ENCODE results near the gene ANXA7. TPM values are rescaled to one million over a fixed set of nuclear protein-coding genes. Genes with fewer than 3 reads are reported as not detected.

ANXA7 gene
- polyA plus RNA-seq, 1 donor from 2014 or later = 23.9 TPM

DNA sequence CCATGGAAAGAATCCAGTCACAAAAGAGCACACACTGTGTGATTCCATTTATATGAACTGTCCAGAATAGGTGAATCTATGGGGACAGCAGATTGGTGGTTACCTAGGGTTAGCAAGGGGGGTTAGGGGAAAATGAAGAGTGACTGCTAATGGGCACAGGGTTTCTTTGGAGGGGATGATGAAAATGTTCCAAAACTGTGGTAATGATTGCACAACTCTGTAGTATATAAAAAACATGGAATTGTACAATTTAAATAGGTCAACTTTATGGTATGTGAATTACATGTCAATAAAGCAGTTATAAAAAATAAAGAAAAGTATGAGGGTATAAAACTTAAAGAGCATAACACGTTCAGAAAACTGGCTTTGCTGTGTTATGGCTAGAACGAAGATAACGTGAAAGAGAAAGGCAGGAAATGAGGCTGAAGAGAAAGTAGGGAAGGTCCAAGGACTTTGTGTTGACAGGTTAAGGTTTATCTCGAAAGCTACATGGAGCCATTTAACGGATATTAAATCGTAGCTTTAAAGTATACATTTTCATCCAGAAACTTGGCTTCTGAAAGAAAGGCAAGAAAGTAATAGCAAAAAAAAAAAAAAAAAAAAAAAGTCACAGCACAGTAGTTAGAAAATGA, 45.9 kb upstream of the ANXA7 start:
- Histone ChIP-seq H3K79me2 (replicated peaks; ENCODE audit: insufficient read depth, low read length) (no peaks in the 10 kb centered on the region), H3K9ac (ENCODE audit: low read length) (no peak overlapping the region), H3K4me3 (ENCODE audit: low read length) (no peak overlapping the region), H3K27me3 (ENCODE audit: insufficient read depth, low read depth, low read length) (no peaks in the 10 kb centered on the region), H3K9me3 (ENCODE audit: low read length) (no peaks in the 10 kb centered on the region), H4K20me1 (ENCODE audit: insufficient read depth) (no peaks in the 10 kb centered on the region), H3K9me2 (ENCODE audit: insufficient read depth, low read length) (no peaks in the 10 kb centered on the region), H3K4me2 (ENCODE audit: low read length) (no peak overlapping the region), H3F3A (ENCODE audit: insufficient read depth, low read length, poor library complexity, severe bottlenecking) (no peaks in the 10 kb centered on the region), H3K27ac (ENCODE audit: low read length) (no peak overlapping the region), H3K36me3 (ENCODE audit: insufficient read depth, low read length) (no peaks in the 10 kb centered on the region), H2AFZ (ENCODE audit: low read depth, low read length) (no peak overlapping the region)
- no peak for TF ChIP-seq POLR2AphosphoS5 (IDR thresholded peaks at IDR 0.05)
- TF ChIP-seq TAF1 (IDR thresholded peaks at IDR 0.05; ENCODE audit: low read depth) = no peak
- TF ChIP-seq EP300 (conservative IDR thresholded peaks at IDR 0.05; ENCODE audit: poor library complexity, severe bottlenecking) = no peak
- no peak for TF ChIP-seq EZH2 (IDR thresholded peaks at IDR 0.05; ENCODE audit: borderline replicate concordance, insufficient read depth, low read length, poor library complexity, severe bottlenecking)
- no peak for TF ChIP-seq RAD21 (conservative IDR thresholded peaks at IDR 0.05)
- no peak for TF ChIP-seq SMC3 (conservative IDR thresholded peaks at IDR 0.05; ENCODE audit: poor library complexity)
- TF ChIP-seq, protein P1, sequence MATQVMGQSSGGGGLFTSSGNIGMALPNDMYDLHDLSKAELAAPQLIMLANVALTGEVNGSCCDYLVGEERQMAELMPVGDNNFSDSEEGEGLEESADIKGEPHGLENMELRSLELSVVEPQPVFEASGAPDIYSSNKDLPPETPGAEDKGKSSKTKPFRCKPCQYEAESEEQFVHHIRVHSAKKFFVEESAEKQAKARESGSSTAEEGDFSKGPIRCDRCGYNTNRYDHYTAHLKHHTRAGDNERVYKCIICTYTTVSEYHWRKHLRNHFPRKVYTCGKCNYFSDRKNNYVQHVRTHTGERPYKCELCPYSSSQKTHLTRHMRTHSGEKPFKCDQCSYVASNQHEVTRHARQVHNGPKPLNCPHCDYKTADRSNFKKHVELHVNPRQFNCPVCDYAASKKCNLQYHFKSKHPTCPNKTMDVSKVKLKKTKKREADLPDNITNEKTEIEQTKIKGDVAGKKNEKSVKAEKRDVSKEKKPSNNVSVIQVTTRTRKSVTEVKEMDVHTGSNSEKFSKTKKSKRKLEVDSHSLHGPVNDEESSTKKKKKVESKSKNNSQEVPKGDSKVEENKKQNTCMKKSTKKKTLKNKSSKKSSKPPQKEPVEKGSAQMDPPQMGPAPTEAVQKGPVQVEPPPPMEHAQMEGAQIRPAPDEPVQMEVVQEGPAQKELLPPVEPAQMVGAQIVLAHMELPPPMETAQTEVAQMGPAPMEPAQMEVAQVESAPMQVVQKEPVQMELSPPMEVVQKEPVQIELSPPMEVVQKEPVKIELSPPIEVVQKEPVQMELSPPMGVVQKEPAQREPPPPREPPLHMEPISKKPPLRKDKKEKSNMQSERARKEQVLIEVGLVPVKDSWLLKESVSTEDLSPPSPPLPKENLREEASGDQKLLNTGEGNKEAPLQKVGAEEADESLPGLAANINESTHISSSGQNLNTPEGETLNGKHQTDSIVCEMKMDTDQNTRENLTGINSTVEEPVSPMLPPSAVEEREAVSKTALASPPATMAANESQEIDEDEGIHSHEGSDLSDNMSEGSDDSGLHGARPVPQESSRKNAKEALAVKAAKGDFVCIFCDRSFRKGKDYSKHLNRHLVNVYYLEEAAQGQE (IDR thresholded peaks at IDR 0.05; ENCODE audit: borderline replicate concordance) = no peak
- no peak for TF ChIP-seq MXI1 (conservative IDR thresholded peaks at IDR 0.05; ENCODE audit: poor library complexity, severe bottlenecking)
- TF ChIP-seq, protein P2, sequence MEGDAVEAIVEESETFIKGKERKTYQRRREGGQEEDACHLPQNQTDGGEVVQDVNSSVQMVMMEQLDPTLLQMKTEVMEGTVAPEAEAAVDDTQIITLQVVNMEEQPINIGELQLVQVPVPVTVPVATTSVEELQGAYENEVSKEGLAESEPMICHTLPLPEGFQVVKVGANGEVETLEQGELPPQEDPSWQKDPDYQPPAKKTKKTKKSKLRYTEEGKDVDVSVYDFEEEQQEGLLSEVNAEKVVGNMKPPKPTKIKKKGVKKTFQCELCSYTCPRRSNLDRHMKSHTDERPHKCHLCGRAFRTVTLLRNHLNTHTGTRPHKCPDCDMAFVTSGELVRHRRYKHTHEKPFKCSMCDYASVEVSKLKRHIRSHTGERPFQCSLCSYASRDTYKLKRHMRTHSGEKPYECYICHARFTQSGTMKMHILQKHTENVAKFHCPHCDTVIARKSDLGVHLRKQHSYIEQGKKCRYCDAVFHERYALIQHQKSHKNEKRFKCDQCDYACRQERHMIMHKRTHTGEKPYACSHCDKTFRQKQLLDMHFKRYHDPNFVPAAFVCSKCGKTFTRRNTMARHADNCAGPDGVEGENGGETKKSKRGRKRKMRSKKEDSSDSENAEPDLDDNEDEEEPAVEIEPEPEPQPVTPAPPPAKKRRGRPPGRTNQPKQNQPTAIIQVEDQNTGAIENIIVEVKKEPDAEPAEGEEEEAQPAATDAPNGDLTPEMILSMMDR (IDR thresholded peaks at IDR 0.05; ENCODE audit: poor library complexity, severe bottlenecking) = no peak

DNA sequence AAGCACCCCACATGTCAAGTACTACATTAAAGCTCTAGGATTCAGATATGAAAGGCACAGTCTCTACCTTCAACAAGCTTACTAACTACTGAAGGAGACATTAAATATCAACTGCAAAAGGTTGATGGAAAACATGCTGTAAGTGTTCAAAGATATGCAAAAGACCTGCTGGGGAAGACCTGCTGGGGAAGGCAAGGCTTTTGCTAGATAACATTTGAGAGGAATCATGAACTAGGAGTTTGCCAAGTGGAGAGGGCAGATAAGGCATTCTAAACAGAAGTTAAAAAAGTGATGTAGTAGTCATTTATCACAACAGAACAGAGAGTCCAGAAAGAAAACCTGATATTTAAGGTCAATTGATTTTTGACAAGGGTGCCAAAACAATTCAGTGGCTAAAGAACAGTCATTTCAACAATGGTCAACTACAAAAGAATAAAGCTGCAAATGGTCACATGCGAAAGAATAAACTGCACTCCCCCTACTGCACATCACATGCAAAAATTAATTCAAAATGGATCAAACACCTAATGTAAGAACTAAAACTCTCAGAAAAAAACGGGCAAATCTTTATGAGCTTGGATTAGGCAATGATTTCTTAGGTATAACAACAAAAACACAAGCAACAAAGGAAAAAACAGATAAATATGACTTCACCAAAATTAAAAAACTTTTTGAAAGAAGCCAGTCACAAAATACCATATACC, 42.5 kb upstream of the ANXA7 start:
- Histone ChIP-seq H3K27ac (ENCODE audit: low read length) (no peak overlapping the region), H3K27me3 (ENCODE audit: insufficient read depth, low read depth, low read length) (no peaks in the 10 kb centered on the region), H3K9ac (ENCODE audit: low read length) (no peak overlapping the region), H3K4me2 (ENCODE audit: low read length) (no peak overlapping the region), H3K79me2 (replicated peaks; ENCODE audit: insufficient read depth, low read length) (no peaks in the 10 kb centered on the region), H4K20me1 (ENCODE audit: insufficient read depth) (no peaks in the 10 kb centered on the region), H3F3A (ENCODE audit: insufficient read depth, low read length, poor library complexity, severe bottlenecking) (no peaks in the 10 kb centered on the region), H3K4me3 (ENCODE audit: low read length) (no peak overlapping the region), H3K36me3 (ENCODE audit: insufficient read depth, low read length) (peaks cover 5% of the 10 kb centered on the region), H2AFZ (ENCODE audit: low read depth, low read length) (no peak overlapping the region), H3K9me2 (ENCODE audit: insufficient read depth, low read length) (no peaks in the 10 kb centered on the region), H3K9me3 (ENCODE audit: low read length) (no peaks in the 10 kb centered on the region)
- TF ChIP-seq, protein P2 (IDR thresholded peaks at IDR 0.05; ENCODE audit: poor library complexity, severe bottlenecking) = no peak
- TF ChIP-seq EP300 (conservative IDR thresholded peaks at IDR 0.05; ENCODE audit: poor library complexity, severe bottlenecking) (no peak), TAF1 (IDR thresholded peaks at IDR 0.05; ENCODE audit: low read depth) (no peak)
